K562 (cell line): ENCODE measurements around the gene TNNT1. TPM values are rescaled to one million over a fixed set of nuclear protein-coding genes. Genes with fewer than 3 reads are reported as not detected.

Source experiments
- FOXJ3 ChIP-seq: sonication (generic); formaldehyde crosslinking; IDR thresholded peaks from 2 replicates; pipeline ENCODE4 v1.4.0; 2020; ENCODE audit warnings: mild to moderate bottlenecking, missing genetic modification reagents
- HCFC1 ChIP-seq: IDR thresholded peaks from 2 replicates; pipeline ENCODE4 v1.6.1; 2012; ENCODE audit warnings: low read depth, low read length, improper control_type of control experiment
- HDAC1 ChIP-seq, 2 experiments: fragments of 450-650 bp; IDR thresholded peaks; 2 replicates each; pipeline ENCODE4 v1.6.1; 2016 to 2017; ENCODE audit warnings: inconsistent platforms in 1 of 2, mild to moderate bottlenecking in 1 of 2, moderate library complexity in 1 of 2
- MITF ChIP-seq: IDR thresholded peaks from 2 replicates; pipeline ENCODE4 v1.6.1; 2014; ENCODE audit warnings: antibody characterized with exemption
- NONO ChIP-seq, 2 experiments: fragments of 200-400 bp in 1 of 2; fragments of 450-650 bp in 1 of 2; formaldehyde crosslinking in 1 of 2; IDR thresholded peaks; 2 replicates each; pipeline ENCODE4 v1.6.1; 2017; ENCODE audit warnings: low read depth in 2 of 2, mild to moderate bottlenecking in 2 of 2, moderate library complexity in 2 of 2, low read length in 1 of 2
- NRF1 ChIP-seq, 2 experiments: fragments of 450-650 bp; IDR thresholded peaks in 1 of 2; conservative IDR thresholded peaks in 1 of 2; 2 replicates each; pipeline ENCODE4 v1.6.1; 2014; ENCODE audit warnings: mild to moderate bottlenecking in 2 of 2
- PCBP1 ChIP-seq: fragments of 200-400 bp; formaldehyde crosslinking; IDR thresholded peaks from 2 replicates; pipeline ENCODE4 v1.6.1; 2018; ENCODE audit warnings: mild to moderate bottlenecking, low read depth, low read length; ENCODE audit not compliant: poor library complexity, severe bottlenecking
- PHB2 ChIP-seq: fragments of 450-650 bp; IDR thresholded peaks from 2 replicates; pipeline ENCODE4 v1.6.1; 2017; ENCODE audit warnings: low read depth
- PRDM10 ChIP-seq: fragments of 450-650 bp; IDR thresholded peaks from 2 replicates; pipeline ENCODE4 v1.6.1; 2018; ENCODE audit not compliant: partially characterized antibody
- SNRNP70 ChIP-seq: fragments of 200-400 bp; formaldehyde crosslinking; optimal IDR thresholded peaks from 2 replicates; pipeline ENCODE3; 2017; ENCODE audit warnings: low read depth, low read length
- SP1 ChIP-seq: sonication (generic); formaldehyde crosslinking; IDR thresholded peaks from 2 replicates; pipeline ENCODE4 v1.8.1; 2022; ENCODE audit warnings: mild to moderate bottlenecking, missing genetic modification reagents
- SRF ChIP-seq, 2 experiments: fragments of 250-450, 450-650 bp in 1 of 2; sonication (Bioruptor Pico) in 1 of 2; sonication (generic) in 1 of 2; formaldehyde crosslinking; IDR thresholded peaks; 2 replicates each; pipeline versions ENCODE4 v1.5.0 to v1.5.1; 2020 to 2022; ENCODE audit warnings: mild to moderate bottlenecking in 1 of 2, missing genetic modification reagents in 1 of 2
- TSHZ1 ChIP-seq: fragments of 250-450 bp; sonication (Bioruptor Pico); IDR thresholded peaks from 2 replicates; pipeline ENCODE4 v1.4.0; 2020; ENCODE audit warnings: mild to moderate bottlenecking, moderate library complexity
- ZBTB7A ChIP-seq: IDR thresholded peaks from 2 replicates; pipeline ENCODE4 v1.6.1; 2011; ENCODE audit warnings: low read depth, mild to moderate bottlenecking, low read length, moderate library complexity, borderline replicate concordance; ENCODE audit not compliant: control insufficient read depth
- ZNF282 ChIP-seq: sonication (generic); formaldehyde crosslinking; IDR thresholded peaks from 2 replicates; pipeline ENCODE4 v1.8.1; 2023; ENCODE audit warnings: missing genetic modification reagents
- ZNF316 ChIP-seq: fragments of 450-650 bp; IDR thresholded peaks from 2 replicates; pipeline ENCODE4 v1.6.1; 2016
- ZNF639 ChIP-seq, 2 experiments: fragments of 200-800 bp in 1 of 2; sonication (Bioruptor generic) in 1 of 2; sonication (generic) in 1 of 2; formaldehyde crosslinking in 1 of 2; IDR thresholded peaks in 1 of 2; conservative IDR thresholded peaks in 1 of 2; 2 replicates each; pipeline versions ENCODE4 v1.5.0 to v1.6.1; 2016 to 2020; ENCODE audit warnings: missing compliant biosample characterization in 1 of 2, missing genetic modification characterization in 1 of 2, missing genetic modification reagents in 1 of 2
- polyA plus RNA-seq, 8 experiments: library from polyadenylated mRNA; depleted of rRNA in 4 of 8; stranded (reverse) in 5 of 8; unstranded in 3 of 8; fragments of >200 nt; fragmentation: Nextera tagmentation in 2 of 8; fragmentation: Illumina TruSeq in 1 of 8; extraction: Ambion mirVana in 2 of 8; extraction: Trizol in 1 of 8; gene quantifications; 2 replicates each; pipeline versions ENCODE4 v1.2.1 to v1.2.3, GENCODE V29; 2011 to 2014; ENCODE audit warnings: inconsistent platforms in 1 of 8, missing spikeins in 1 of 8
- total RNA-seq, 7 experiments: library from RNA; depleted of rRNA in 6 of 7; stranded (reverse); fragments of >200 nt in 6 of 7; fragmentation: Illumina TruSeq in 2 of 7; extraction: Trizol in 2 of 7; gene quantifications; 2 replicates each; pipeline versions ENCODE4 v1.2.1 to v1.2.3, GENCODE V29; 2011 to 2021; ENCODE audit warnings: low replicate concordance in 1 of 7

TNNT1 gene
- total and polyA plus RNA-seq, 9 of the 15 experiments (the other 6 are each of a cell fraction or from before 2014, with no cell fraction given): 31.8 to 390 (median 227) TPM

- peak in 1 of 2 experiments; percentile 67; a peak in 1 of 4 replicates for TF ChIP-seq SRF (CRISPR knock-in tag; IDR thresholded peaks at IDR 0.05)
- no peak for TF ChIP-seq ZNF639 (CRISPR knock-in tag; conservative IDR thresholded peaks at IDR 0.05 in 1 of 2, IDR thresholded peaks at IDR 0.05 in 1 of 2)
- peak; percentile 68 for TF ChIP-seq PRDM10
- TF ChIP-seq HDAC1 (IDR thresholded peaks at IDR 0.05): peak in 1 of 2 experiments; percentile 52; a peak in 2 of 4 replicates
- no peak for TF ChIP-seq TSHZ1 (CRISPR knock-in tag)
- TF ChIP-seq PCBP1: no peak
- peak; percentile 40 to 41; a peak in 2 of 4 replicates for TF ChIP-seq NRF1 (conservative IDR thresholded peaks at IDR 0.05 in 1 of 2, IDR thresholded peaks at IDR 0.05 in 1 of 2)
- 0 out of 4 replicates have a peak, but pooled peaks of 1 of the 2 experiments have one; percentile 15 for TF ChIP-seq NONO (IDR thresholded peaks at IDR 0.05; ENCODE audit: low read depth in 2 of 2, low read length in 1 of 2)
- TF ChIP-seq ZNF282 (CRISPR knock-in tag): no peak; the same call in 1 of the 2 replicates
- peak; percentile 81 for TF ChIP-seq SP1
- TF ChIP-seq ZBTB7A: peak; percentile 66; the same call in 1 of the 2 replicates
- TF ChIP-seq FOXJ3 (CRISPR knock-in tag): no peak
- TF ChIP-seq MITF: no peak
- no peak for TF ChIP-seq PHB2
- no peak for TF ChIP-seq SNRNP70
- TF ChIP-seq HCFC1: no peak
- peak; percentile 33; the same call in 1 of the 2 replicates for TF ChIP-seq ZNF316
Observed at GRCh38 chr19:55146705-55147273, 2.2 kb downstream of the TNNT1 start (continued).
